Smooth muscle cell of the coronary artery (primary cell): ENCODE measurements around the gene PTH. TPM values are rescaled to one million over a fixed set of nuclear protein-coding genes. Genes with fewer than 3 reads are reported as not detected.

Experiments used
- total RNA-seq: library from RNA; depleted of rRNA; stranded (reverse); fragments of >200 nt; gene quantifications from 2 replicates; pipeline ENCODE4 v1.2.3, GENCODE V29; 2014; ENCODE audit warnings: low replicate concordance

PTH gene
- not detected in 2 replicates for total RNA-seq

DNA sequence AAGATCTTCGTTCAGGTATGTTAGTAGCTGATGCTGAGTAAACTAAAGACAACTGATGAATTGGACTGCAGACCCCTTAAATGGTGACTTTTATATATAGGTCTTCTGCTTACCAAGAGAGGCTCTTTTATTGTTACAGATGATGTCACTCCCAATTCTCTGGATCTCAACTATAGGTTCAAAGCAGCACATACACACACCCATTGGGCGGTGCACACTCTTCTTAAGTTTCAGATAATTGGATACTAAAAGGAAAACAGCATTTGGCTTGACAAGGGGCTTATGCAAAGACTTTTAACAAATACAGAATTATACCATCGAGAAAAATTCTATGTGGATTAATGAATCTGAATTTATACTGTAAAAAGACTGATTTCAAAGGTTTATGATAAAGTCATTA lies at the start of gene PTH:
Gene PTH, minus strand, starts transcription at position 69 of the 400 bp plus-strand sequence. CDS start 3,142 bp downstream, outside the sequence.

DNA sequence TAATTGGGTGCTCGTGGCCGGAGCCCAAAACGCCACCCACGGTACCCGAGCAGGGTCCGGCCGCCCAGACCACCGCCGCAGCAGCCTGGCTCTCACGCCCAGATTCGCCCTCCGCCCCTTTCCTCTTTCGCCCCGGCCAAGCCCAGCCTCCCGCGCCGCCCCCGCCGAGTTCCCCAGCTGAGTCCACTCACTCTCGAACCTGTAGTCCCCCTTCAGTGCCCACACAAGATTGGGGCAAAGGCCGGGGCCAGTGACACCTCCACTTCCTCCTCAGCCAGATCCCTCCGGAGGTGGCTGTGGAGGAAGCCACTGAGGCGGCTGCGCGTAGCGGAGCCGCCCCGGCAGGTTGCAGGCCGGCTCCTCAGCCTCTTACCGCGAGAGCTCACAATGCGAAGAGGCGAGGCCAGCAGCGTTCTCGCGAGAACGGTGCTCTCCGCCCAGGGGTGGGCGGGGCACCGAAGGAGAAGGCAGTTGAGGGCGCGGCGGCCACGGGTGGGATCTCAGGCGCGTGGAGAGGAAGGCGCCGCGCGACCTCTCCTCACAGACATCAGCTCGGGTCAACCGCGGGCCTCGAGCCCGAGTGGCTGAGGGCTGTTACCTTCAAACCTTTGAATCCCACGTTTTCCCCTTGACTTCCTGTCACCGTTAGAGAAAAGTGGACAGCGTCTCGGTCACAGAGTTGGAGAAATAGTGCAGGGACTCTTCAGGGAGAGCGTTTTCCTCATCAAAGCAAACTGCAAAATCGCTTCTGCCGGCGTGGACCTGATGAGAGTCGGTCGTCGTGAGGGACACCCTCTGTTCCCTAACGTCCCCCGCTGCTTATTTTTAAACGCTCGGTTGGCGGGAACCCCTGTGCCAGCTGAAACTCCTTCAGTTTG lies 32.7 kb downstream of the PTH start, which contains the start of gene BTBD10:
Gene BTBD10, minus strand, starts transcription at position 322 of the 878 bp plus-strand sequence. CDS start 18,098 bp downstream, outside the sequence.

Other genes with a start within 250 kb of the PTH start
- gene BMAL1, start 218.2 kb downstream of the PTH start, total RNA-seq, result 10.6 and 17.9 TPM in 2 replicates
- gene BTBD10, start 32.8 kb downstream of the PTH start, total RNA-seq, result 76.4 and 89.0 TPM in 2 replicates
- 42.5 and 45.3 TPM in 2 replicates for gene FAR1, start 172.7 kb upstream of the PTH start, total RNA-seq